B cell (primary cell): Measurements from ENCODE around the gene SLC6A4. TPM values are rescaled to one million over a fixed set of nuclear protein-coding genes. Genes with fewer than 3 reads are reported as not detected.

Source experiments
- ATAC-seq: fragments of 200-7000 bp; cut with Tn5 transposase; one replicate; pipeline ENCODE4 v1.10.0; 2021; ENCODE audit warnings: low read depth, mild to moderate bottlenecking, moderate number of reproducible peaks, moderate library complexity
- CTCF ChIA-PET: fragments of 350-600 bp; sonication (Branson Sonifier 250); formaldehyde crosslinking; loops from one replicate; lab custom pipeline; 2021; ENCODE audit warnings: antibody characterized with exemption, inconsistent platforms; lab: Charles Lee
- POLR2A ChIA-PET: fragments of 350-600 bp; sonication (Branson Sonifier 250); formaldehyde crosslinking; loops from one replicate; lab custom pipeline; 2021; ENCODE audit warnings: antibody characterized with exemption; lab: Charles Lee
- DNase-seq: peaks from one replicate; pipeline ENCODE4 v3.0.0; 2013
- H2AFZ ChIP-seq: 2 replicates; pipeline ENCODE4 v1.6.1; 2012; ENCODE audit warnings: mild to moderate bottlenecking, low read depth, low read length; ENCODE audit not compliant: insufficient read depth, poor library complexity, severe bottlenecking
- H3K27ac ChIP-seq, 2 donors: 1 replicate in 1 of 2; 2 replicates in 1 of 2; pipeline ENCODE4 v1.5.1; 2012 to 2013; ENCODE audit warnings: low read length in 2 of 2, mild to moderate bottlenecking in 2 of 2, moderate library complexity in 1 of 2
- H3K27me3 ChIP-seq, 4 experiments: fragments of 200-600 bp in 1 of 4; sonication (generic) in 1 of 4; replicated peaks in 1 of 4; 1 replicate in 2 of 4; 2 replicates in 2 of 4; pipeline versions ENCODE4 v1.6.1 to v1.7.0; 2013 to 2016; ENCODE audit warnings: low read length in 3 of 4, mild to moderate bottlenecking in 2 of 4, mixed read lengths in 1 of 4, moderate library complexity in 1 of 4; ENCODE audit not compliant: insufficient read depth in 4 of 4, control insufficient read depth in 3 of 4; ENCODE audit errors: control extremely low read depth in 1 of 4
- H3K36me3 ChIP-seq, 2 experiments: replicated peaks in 1 of 2; 1 replicate in 1 of 2; 2 replicates in 1 of 2; pipeline versions ENCODE4 v1.6.1 to v1.7.1; 2013; ENCODE audit warnings: low read length in 1 of 2; ENCODE audit not compliant: insufficient read depth in 2 of 2, control insufficient read depth in 1 of 2; ENCODE audit errors: control extremely low read depth in 1 of 2, extremely low read depth in 1 of 2
- H3K4me1 ChIP-seq, 2 donors: fragments of 200-600 bp in 1 of 2; sonication (generic) in 1 of 2; 1 replicate in 1 of 2; 2 replicates in 1 of 2; pipeline versions ENCODE4 v1.5.1 to v1.6.1; 2013 to 2017; ENCODE audit warnings: low read length in 2 of 2; ENCODE audit not compliant: control insufficient read depth in 2 of 2, insufficient read depth in 2 of 2
- H3K4me2 ChIP-seq: replicated peaks from 2 replicates; pipeline ENCODE3; 2012; ENCODE audit warnings: mild to moderate bottlenecking, low read depth, low read length; ENCODE audit not compliant: poor library complexity, severe bottlenecking
- H3K4me3 ChIP-seq, 5 experiments: fragments of 200-600 bp in 1 of 5; sonication (generic) in 1 of 5; 1 replicate in 3 of 5; 2 replicates in 2 of 5; pipeline versions ENCODE4 v1.5.1 to v1.7.0; 2011 to 2016; ENCODE audit warnings: low read length in 4 of 5, mild to moderate bottlenecking in 4 of 5, low read depth in 2 of 5, control low read depth in 1 of 5, moderate library complexity in 1 of 5; ENCODE audit not compliant: insufficient read depth in 1 of 5; ENCODE audit errors: control extremely low read depth in 1 of 5, extremely low read depth in 1 of 5
- H3K79me2 ChIP-seq: fragments of 200-600 bp; sonication (generic); one replicate; pipeline ENCODE4 v1.6.0; 2016; ENCODE audit warnings: low read length; ENCODE audit not compliant: control insufficient read depth, insufficient read depth
- H3K9ac ChIP-seq: fragments of 200-600 bp; sonication (generic); 2 replicates; pipeline ENCODE4 v1.6.1; 2017; ENCODE audit warnings: mild to moderate bottlenecking, low read length, moderate library complexity
- H3K9me3 ChIP-seq, 3 donors: one replicate each; pipeline versions ENCODE4 v1.6.1 to v1.7.1; 2013; ENCODE audit warnings: low read length in 2 of 3; ENCODE audit not compliant: control insufficient read depth in 2 of 3, insufficient read depth in 1 of 3; ENCODE audit errors: control extremely low read depth in 1 of 3
- H4K20me1 ChIP-seq: 2 replicates; pipeline ENCODE4 v1.6.0; 2012; ENCODE audit warnings: mild to moderate bottlenecking, low read length; ENCODE audit not compliant: insufficient read depth, control insufficient read depth, poor library complexity, severe bottlenecking
- H3K27ac Mint-ChIP-seq: one replicate; pipeline ENCODE4 v1.8.0; 2021; ENCODE audit warnings: mixed read lengths
- H3K27me3 Mint-ChIP-seq: one replicate; pipeline ENCODE4 v1.8.0; 2021; ENCODE audit warnings: mixed read lengths
- H3K4me1 Mint-ChIP-seq: one replicate; pipeline ENCODE4 v1.8.0; 2021; ENCODE audit warnings: mixed read lengths
- H3K4me3 Mint-ChIP-seq: one replicate; pipeline ENCODE4 v1.8.0; 2021; ENCODE audit warnings: mixed read lengths
- H3K9me3 Mint-ChIP-seq: one replicate; pipeline ENCODE4 v1.8.0; 2022; ENCODE audit warnings: mixed read lengths; ENCODE audit not compliant: insufficient read depth
- CTCF ChIP-seq: fragments of 200-600 bp; IDR thresholded peaks from one replicate; pipeline ENCODE4 v1.8.0; 2022; ENCODE audit warnings: antibody characterized with exemption, mild to moderate bottlenecking
- EZH2 ChIP-seq: IDR thresholded peaks from 2 replicates; pipeline ENCODE4 v1.6.1; 2012; ENCODE audit warnings: borderline replicate concordance, low read depth, mild to moderate bottlenecking, moderate library complexity, low read length; ENCODE audit not compliant: insufficient read depth, poor library complexity, severe bottlenecking
- WGBS: methylation state at CpG from one replicate; pipeline ENCODE4 v1.1.5; 2013; ENCODE audit warnings: missing lambda C conversion rate; ENCODE audit not compliant: insufficient coverage; 5-methylcytosine and 5-hydroxymethylcytosine counted together
- intact Hi-C: fragments of 100-400 bp; cut with micrococcal nuclease; formaldehyde crosslinking; loops from one replicate; pipeline ENCODE4 v1.10.0; 2022
- polyA plus RNA-seq: library from polyadenylated mRNA; depleted of rRNA; stranded (reverse); fragments of >200 nt; gene quantifications from 2 replicates; pipeline ENCODE4 v1.2.3, GENCODE V29; 2012
- total RNA-seq, 2 donors: library from RNA; stranded (reverse); fragments of 120-200 nt in 1 of 2; gene quantifications; 1 replicate in 1 of 2; 2 replicates in 1 of 2; pipeline versions ENCODE4 v1.2.3 to v1.2.4, GENCODE V29; 2013 to 2022

Gene SLC6A4
- total and polyA plus RNA-seq, 2 donors (not counting 1 experiment from before 2014, with no cell fraction given) = not detected

- Histone ChIP-seq H3K27me3 (peaks cover 0 to 56% (median 24%) of the 10 kb centered on the region in 4 experiments), H3K9ac (peak overlapping the region; percentile 32), H2AFZ (peak overlapping the region; percentile 54), H4K20me1 (no peaks in the 10 kb centered on the region), H3K4me1 (peaks cover 28 to 35% of the 10 kb centered on the region in 2 donors), H3K4me3 (no peak overlapping the region), H3K27ac (no peak overlapping the region), H3K79me2 (no peaks in the 10 kb centered on the region), H3K36me3 (no peaks in the 10 kb centered on the region), H3K9me3 (peaks cover 0 to 4% (median 0%) of the 10 kb centered on the region in 3 donors), H3K4me2 (peak overlapping the region; percentile 64)
- Mint-ChIP-seq H3K4me1 (peaks cover 29% of the 10 kb centered on the region), H3K9me3 (no peaks in the 10 kb centered on the region), H3K27me3 (peaks cover 63% of the 10 kb centered on the region), H3K27ac (no peak overlapping the region), H3K4me3 (peak overlapping the region; percentile 76)
- intact Hi-C loops = no loop called here
- ChIA-PET POLR2A (no interaction called here), CTCF (interaction anchor here (0.6 to 0.8 kb wide), 2 partner anchors 110 to 428 kb away, joined by 3 to 4 read pairs; no protein-coding TSS in a partner anchor)
- no peak for ATAC-seq
- WGBS = 42% methylated on average over 10 of the region's 12 CpGs
- DNase-seq = no peak
- TF ChIP-seq CTCF (no peak), EZH2 (no peak)
Observed at GRCh38 chr17:30234964-30235363, 533 bp downstream of the SLC6A4 start.

- H3K9me3 Mint-ChIP-seq = no peaks in the 10 kb centered on the region
- peaks cover 30% of the 10 kb centered on the region for H3K4me1 Mint-ChIP-seq
- Histone ChIP-seq H3K9me3 (peaks cover 0 to 4% (median 0%) of the 10 kb centered on the region in 3 donors), H3K79me2 (no peaks in the 10 kb centered on the region), H3K27ac (no peak overlapping the region), H3K4me1 (peaks cover 28 to 35% of the 10 kb centered on the region in 2 donors), H3K4me3 (no peak overlapping the region), H3K36me3 (no peaks in the 10 kb centered on the region), H3K9ac (no peak overlapping the region), H3K4me2 (no peak overlapping the region), H2AFZ (no peak overlapping the region), H4K20me1 (no peaks in the 10 kb centered on the region), H3K27me3 (peaks cover 0 to 50% (median 24%) of the 10 kb centered on the region in 4 experiments)
- no peak for ATAC-seq
- ChIA-PET CTCF (interaction anchor here (0.8 kb wide), 1 partner anchor 109 kb away, joined by 4 read pairs; no protein-coding TSS in a partner anchor), POLR2A (no interaction called here)
- DNase-seq = no peak
- intact Hi-C loops = no loop called here
- no peak for TF ChIP-seq EZH2
- TF ChIP-seq CTCF = no peak
- peaks cover 57% of the 10 kb centered on the region for H3K27me3 Mint-ChIP-seq
- peak overlapping the region; percentile 76 for H3K4me3 Mint-ChIP-seq
- WGBS = 86% methylated on average over 5 of the region's 6 CpGs
- H3K27ac Mint-ChIP-seq = no peak overlapping the region
Observed at GRCh38 chr17:30234296-30234695, 1.2 kb downstream of the SLC6A4 start.
